PFSK-1 (cell line): ENCODE measurements around the gene TSEN2.

Experiments used
- FOXP2 ChIP-seq: optimal IDR thresholded peaks from 2 replicates; pipeline ENCODE3; 2011; ENCODE audit warnings: borderline replicate concordance, control low read depth, inconsistent platforms; ENCODE audit not compliant: insufficient read depth; ENCODE audit errors: extremely low read length, extremely low read depth
- POLR2AphosphoS5 ChIP-seq: IDR thresholded peaks from 2 replicates; pipeline ENCODE4 v1.6.1; 2012; ENCODE audit warnings: low read depth, mild to moderate bottlenecking, control low read depth, low read length, moderate library complexity
- REST ChIP-seq, 2 experiments: IDR thresholded peaks; 2 replicates each; pipeline versions ENCODE4 v1.6.1 to v1.8.0; 2011 to 2012; ENCODE audit warnings: low read depth in 2 of 2, low read length in 2 of 2, control low read depth in 1 of 2, inconsistent platforms in 1 of 2, mild to moderate bottlenecking in 1 of 2, moderate library complexity in 1 of 2; ENCODE audit not compliant: insufficient read depth in 1 of 2
- SIN3A ChIP-seq: IDR thresholded peaks from 2 replicates; pipeline ENCODE4 v1.6.1; 2012; ENCODE audit warnings: mild to moderate bottlenecking, low read length, moderate library complexity, borderline replicate concordance; ENCODE audit not compliant: insufficient read depth
- TAF1 ChIP-seq: IDR thresholded peaks from 2 replicates; pipeline ENCODE4 v1.6.1; 2012; ENCODE audit warnings: low read length, control low read depth, borderline replicate concordance; ENCODE audit not compliant: insufficient read depth

The TSEN2 gene

DNA sequence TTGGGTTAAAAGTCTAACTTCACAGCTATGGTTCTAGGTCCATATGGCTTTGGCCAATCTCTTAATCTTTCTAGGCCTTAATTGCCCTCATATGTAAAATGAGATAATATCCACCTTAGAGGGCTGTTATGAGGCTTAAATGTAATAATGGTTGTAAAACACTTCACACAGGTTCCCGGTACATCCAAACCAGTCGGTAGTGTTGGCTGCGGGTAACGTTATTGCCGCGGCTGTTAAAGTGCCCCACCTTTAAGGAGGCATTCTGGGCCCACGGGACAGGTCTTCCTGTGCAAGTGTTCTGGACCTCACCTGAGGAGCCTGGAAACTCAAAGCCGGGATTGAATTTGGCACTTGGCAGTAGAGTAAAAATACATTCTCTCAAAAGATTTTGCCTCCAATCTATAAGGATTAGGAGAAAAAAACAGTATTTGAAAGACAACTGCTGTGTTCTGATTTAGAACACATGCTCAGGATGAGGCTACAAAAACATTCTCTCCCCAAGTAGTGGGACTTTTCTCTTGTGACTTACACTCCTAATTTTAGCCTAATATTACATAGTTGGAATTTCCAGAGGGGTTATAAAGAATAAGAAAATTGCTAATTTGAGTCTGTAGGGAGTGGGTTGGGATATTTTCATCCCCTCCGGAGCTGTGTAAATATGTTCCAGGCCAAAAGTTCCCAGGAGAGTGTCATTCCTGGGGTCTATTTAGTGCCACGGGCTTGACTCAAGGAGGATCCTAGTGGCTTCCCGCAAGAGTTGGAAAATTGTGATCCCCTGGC lies 44.9 kb upstream of the TSEN2 start:
- TF ChIP-seq FOXP2, result no peak
- TF ChIP-seq REST (IDR thresholded peaks at IDR 0.05; ENCODE audit: insufficient read depth in 1 of 2, low read depth in 2 of 2, low read length in 2 of 2), result no peak
- no peak for TF ChIP-seq TAF1
- no peak for TF ChIP-seq POLR2AphosphoS5
- TF ChIP-seq SIN3A, result no peak

DNA sequence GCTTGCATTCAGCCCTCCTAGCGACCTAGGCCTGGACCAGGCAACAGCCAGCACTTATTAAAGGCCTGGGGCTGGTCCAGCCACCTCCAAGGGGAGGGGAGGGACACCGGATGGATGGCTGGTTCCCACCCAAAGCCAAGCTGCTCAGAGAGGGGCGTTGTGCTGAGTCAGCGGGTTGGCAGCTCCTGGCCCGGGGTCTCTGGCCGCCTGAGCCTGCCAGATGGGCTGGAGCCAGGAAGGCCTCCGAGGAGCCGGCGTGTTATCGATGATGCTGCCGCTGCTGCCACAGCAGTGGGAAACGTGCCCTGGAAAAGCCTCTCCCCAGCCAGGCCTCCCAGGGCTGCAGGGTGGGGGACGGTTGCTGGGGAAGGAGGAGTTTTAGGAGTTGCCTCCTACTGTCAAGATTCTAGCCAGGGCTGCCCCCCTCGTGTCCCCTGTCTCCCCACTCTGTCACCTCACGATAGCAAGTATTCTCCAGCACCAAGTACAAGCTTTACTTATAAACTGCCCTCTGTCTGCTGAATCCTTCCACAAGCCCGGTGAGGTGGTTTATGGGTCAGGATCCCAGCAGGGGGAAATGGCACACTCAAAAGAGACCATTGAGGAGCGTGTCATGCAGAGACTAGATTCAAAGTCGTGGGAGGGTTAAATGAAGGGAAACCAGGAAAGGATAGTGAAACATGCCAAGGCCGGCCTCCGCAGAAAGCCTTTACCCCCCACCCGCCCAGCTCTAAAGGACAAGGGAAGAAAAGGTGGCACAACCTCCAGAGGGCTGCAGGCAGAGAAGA lies 43.2 kb upstream of the TSEN2 start:
- TF ChIP-seq FOXP2, result no peak
- TF ChIP-seq TAF1, result no peak

GRCh38 chr3:12442654-12443501 lies 41.4 kb upstream of the TSEN2 start:
- no peak for TF ChIP-seq REST (IDR thresholded peaks at IDR 0.05; ENCODE audit: insufficient read depth in 1 of 2, low read depth in 2 of 2, low read length in 2 of 2)
- no peak for TF ChIP-seq POLR2AphosphoS5
- no peak for TF ChIP-seq SIN3A
- TF ChIP-seq TAF1, result no peak
- no peak for TF ChIP-seq FOXP2

GRCh38 chr3:12443781-12444522 lies 40.3 kb upstream of the TSEN2 start:
- no peak for TF ChIP-seq TAF1
- no peak for TF ChIP-seq POLR2AphosphoS5
- no peak for TF ChIP-seq FOXP2
- TF ChIP-seq REST (IDR thresholded peaks at IDR 0.05; ENCODE audit: insufficient read depth in 1 of 2, low read depth in 2 of 2, low read length in 2 of 2), result no peak
- TF ChIP-seq SIN3A, result no peak
